Measurements from ENCODE around the gene CNST.

CNST gene

GRCh38 chr1:246526915-246527314, 39.3 kb upstream of the CNST start:
- no peak for DNase-seq (ENCODE audit: low read depth, low spot score)
- no peak overlapping the region for H3K4me3 ChIP-seq (ENCODE audit: low read depth, low read length)
- TF ChIP-seq, protein P1, sequence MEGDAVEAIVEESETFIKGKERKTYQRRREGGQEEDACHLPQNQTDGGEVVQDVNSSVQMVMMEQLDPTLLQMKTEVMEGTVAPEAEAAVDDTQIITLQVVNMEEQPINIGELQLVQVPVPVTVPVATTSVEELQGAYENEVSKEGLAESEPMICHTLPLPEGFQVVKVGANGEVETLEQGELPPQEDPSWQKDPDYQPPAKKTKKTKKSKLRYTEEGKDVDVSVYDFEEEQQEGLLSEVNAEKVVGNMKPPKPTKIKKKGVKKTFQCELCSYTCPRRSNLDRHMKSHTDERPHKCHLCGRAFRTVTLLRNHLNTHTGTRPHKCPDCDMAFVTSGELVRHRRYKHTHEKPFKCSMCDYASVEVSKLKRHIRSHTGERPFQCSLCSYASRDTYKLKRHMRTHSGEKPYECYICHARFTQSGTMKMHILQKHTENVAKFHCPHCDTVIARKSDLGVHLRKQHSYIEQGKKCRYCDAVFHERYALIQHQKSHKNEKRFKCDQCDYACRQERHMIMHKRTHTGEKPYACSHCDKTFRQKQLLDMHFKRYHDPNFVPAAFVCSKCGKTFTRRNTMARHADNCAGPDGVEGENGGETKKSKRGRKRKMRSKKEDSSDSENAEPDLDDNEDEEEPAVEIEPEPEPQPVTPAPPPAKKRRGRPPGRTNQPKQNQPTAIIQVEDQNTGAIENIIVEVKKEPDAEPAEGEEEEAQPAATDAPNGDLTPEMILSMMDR (IDR thresholded peaks at IDR 0.05; ENCODE audit: insufficient read depth, low read length, missing control alignments) = no peak
- CTCF ChIA-PET = no interaction called here
- POLR2A ChIA-PET = no interaction called here

GRCh38 chr1:246527402-246528088, 38.7 kb upstream of the CNST start:
- no peak for DNase-seq (ENCODE audit: low read depth, low spot score)
- POLR2A ChIA-PET = no interaction called here
- CTCF ChIA-PET = no interaction called here
- TF ChIP-seq, protein P1 (IDR thresholded peaks at IDR 0.05; ENCODE audit: insufficient read depth, low read length, missing control alignments) = no peak
- no peak overlapping the region for H3K4me3 ChIP-seq (ENCODE audit: low read depth, low read length)

GRCh38 chr1:246528933-246529731, 37.1 kb upstream of the CNST start:
- no peak for DNase-seq (ENCODE audit: low read depth, low spot score)
- TF ChIP-seq, protein P1 (IDR thresholded peaks at IDR 0.05; ENCODE audit: insufficient read depth, low read length, missing control alignments) = no peak
- H3K4me3 ChIP-seq (ENCODE audit: low read depth, low read length) = no peak overlapping the region
- ChIA-PET CTCF (interaction anchor here (1.3 kb wide), 1 partner anchor 160 kb away, joined by 6 read pairs; no protein-coding TSS in a partner anchor), POLR2A (no interaction called here)

DNA sequence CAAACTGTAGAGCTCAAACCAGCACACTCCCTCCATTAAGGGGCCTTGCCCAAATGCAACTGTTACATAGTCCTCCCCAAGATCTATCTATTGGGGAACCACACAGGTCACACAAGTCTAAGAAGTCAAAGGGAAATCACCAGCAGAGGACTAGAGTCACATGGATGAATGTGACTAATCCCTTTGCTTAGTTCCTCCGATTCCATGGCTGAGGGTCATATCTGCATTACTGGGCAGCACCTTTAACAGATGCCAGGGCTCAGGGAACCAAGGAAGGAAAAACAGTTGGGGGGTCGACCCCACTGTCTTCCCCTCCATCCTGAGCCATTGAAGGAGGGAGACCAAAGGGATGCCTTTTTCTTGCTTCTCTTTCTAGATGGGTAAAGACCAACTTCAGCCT, 35.8 kb upstream of the CNST start:
- TF ChIP-seq, protein P1 (IDR thresholded peaks at IDR 0.05; ENCODE audit: insufficient read depth, low read length, missing control alignments) = no peak
- DNase-seq (ENCODE audit: low read depth, low spot score) = no peak
- ChIA-PET POLR2A (no interaction called here), CTCF (interaction anchor here (1.4 to 1.7 kb wide), 2 partner anchors 11 to 23 kb away, joined by 5 to 6 read pairs; partner anchors contain the start of gene SMYD3)
- no peak overlapping the region for H3K4me3 ChIP-seq (ENCODE audit: low read depth, low read length)

GRCh38 chr1:246532519-246532918, 33.7 kb upstream of the CNST start:
- no peak overlapping the region for H3K4me3 ChIP-seq (ENCODE audit: low read depth, low read length)
- DNase-seq (ENCODE audit: low read depth, low spot score) = no peak
- ChIA-PET CTCF (interaction anchor here (1.2 to 1.8 kb wide), 2 partner anchors 25 to 1380 kb away, joined by 3 read pairs; no protein-coding TSS in a partner anchor), POLR2A (no interaction called here)
- TF ChIP-seq, protein P1 (IDR thresholded peaks at IDR 0.05; ENCODE audit: insufficient read depth, low read length, missing control alignments) = no peak

DNA sequence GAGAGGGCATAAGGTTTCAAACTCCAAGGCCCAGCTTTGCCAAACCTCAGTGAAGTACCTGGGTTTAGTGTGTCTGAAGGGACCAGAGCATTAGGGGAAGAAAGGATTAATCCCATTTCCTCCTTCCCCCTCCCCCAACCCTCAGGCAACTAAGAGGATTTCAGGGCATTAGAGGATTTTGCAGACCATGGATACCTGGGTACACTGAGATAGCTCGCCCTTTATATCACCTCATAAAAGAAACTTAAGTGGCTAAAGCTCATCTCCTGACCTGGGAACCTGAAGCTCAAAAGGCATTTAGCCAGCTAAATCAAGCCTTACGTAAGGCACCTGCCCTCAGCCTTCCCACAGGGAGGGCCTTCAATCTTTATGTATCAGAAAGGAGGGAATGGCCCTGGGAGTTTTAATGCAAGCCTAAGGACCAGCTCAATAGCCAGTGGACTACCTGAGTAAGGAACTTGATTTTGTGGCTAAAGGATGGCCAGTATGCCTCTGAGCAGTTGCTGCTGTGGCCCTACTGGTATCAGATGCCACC, 32.8 kb upstream of the CNST start:
- CTCF ChIA-PET = interaction anchor here (1.1 to 1.7 kb wide), 3 partner anchors 9 to 36 kb away, joined by 3 to 5 read pairs (median 5); no protein-coding TSS in a partner anchor
- H3K4me3 ChIP-seq (ENCODE audit: low read depth, low read length) = no peak overlapping the region
- TF ChIP-seq, protein P1 (IDR thresholded peaks at IDR 0.05; ENCODE audit: insufficient read depth, low read length, missing control alignments) = no peak
- no peak for DNase-seq (ENCODE audit: low read depth, low spot score)
- POLR2A ChIA-PET = no interaction called here

Data from AG04449 (cell line).